Iris pigment epithelial cell (primary cell): Measurements from ENCODE around the gene DTD1.
A peak's percentile ranks its signal among the peaks of the same experiment; 100 is the strongest.

ENCODE experiments used
- DNase-seq: peaks from one replicate; pipeline ENCODE4 v3.0.0-alpha.2; 2011; ENCODE audit warnings: low read depth

Gene DTD1

DNA sequence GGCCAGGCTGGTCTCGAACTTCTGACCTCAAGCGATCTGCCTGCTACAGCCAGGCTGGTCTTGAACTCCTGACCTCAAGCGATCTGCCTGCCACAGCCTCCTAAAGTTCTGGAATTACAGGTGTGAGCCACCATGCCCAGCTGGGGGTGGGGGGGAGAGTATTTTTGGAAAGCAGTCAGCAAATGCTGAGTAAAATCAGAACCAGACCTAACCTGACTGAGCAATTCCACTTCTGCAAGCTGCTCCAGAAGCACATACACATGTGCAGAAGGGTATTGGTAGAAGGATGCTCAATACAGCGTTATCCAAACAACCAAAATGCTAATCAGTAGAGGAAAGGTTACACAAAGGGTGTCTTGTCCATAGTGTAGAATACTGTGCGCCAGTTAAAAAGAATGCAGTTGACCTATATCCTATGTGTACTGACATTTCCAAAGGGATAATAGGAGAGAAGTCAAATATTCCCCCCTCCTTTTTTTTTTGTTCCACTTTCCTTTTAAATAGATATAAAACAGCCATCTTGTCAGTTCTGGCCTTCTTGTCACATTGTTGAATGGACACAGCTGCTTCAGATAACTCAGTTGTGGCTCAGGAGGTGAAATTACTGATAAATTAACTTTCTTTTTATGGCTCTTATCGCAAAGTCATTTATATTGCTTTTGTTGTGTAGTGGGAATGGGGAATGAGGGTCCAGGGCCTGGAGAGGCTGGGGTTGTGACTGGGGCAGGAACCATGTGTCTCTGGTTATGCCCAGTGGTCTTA is 74.6 kb downstream of the DTD1 start:
- no peak for DNase-seq

DNA sequence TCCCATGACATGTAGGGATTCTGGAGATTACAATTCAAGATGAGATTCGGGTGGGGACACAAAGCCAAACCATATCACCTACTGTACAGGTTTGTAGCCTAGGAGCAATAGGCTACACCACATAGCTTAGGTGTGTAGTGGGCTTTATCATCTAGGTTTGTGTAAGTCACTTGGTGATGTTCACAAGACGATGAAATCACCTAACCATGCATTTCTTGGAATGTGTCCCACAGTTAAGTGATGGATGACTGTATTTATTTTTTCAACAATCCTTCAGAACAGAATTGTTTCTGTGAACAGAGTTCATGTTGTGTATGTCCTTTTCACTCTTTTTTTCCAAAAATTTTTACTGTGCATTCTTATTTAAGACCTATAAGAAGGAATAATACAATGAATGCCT is 76.1 kb downstream of the DTD1 start:
- peak; percentile 48 for DNase-seq

DNA sequence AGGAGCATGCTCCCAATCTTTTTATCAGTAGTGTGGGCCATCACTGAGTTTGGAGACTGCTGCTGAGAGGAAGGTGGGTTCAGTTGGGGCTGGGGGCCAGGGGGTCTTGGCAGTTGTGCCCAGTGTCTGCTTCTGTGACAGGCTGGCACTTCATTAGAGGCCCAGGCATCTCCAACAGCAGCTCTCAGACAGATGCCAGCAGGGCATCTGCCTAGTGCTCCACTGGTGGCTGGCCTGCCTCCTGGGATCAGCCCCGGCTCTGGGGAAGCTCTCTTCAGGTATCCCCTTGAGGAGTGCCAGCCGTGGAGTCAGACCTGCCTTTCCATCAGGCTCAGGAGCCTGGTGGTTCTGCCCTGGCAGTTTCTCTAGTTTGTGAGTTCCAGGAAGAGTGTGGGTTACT is 77.3 kb downstream of the DTD1 start:
- DNase-seq, result no peak

GRCh38 chr20:18666803-18667415 is 79.1 kb downstream of the DTD1 start:
- no peak for DNase-seq

GRCh38 chr20:18669241-18670019 is 81.6 kb downstream of the DTD1 start:
- peak; percentile 15 for DNase-seq

DNA sequence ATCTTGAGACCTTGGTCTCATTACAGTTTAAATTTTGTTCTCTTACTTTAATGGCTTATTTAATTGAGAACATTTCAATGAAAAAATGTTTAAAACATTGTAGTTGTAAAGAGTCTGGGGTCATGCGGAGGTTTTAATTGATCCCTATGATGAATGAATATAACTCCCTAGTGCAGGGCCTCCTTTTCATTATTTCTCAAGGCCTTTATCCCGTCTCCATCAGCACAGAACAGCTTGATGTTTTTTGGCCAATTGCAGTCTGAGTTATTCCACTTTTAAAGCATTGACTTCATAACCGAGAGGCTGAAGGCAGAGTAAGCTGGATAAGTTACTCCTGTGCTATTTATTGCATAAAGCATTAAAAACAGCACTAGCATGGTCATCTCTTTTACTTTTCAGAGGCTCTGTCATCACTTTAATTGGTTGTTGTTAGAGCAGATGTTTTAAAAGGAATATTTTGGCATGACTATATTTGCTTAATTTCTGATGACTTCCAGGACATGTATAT is 83.4 kb downstream of the DTD1 start:
- DNase-seq, result no peak

DNA sequence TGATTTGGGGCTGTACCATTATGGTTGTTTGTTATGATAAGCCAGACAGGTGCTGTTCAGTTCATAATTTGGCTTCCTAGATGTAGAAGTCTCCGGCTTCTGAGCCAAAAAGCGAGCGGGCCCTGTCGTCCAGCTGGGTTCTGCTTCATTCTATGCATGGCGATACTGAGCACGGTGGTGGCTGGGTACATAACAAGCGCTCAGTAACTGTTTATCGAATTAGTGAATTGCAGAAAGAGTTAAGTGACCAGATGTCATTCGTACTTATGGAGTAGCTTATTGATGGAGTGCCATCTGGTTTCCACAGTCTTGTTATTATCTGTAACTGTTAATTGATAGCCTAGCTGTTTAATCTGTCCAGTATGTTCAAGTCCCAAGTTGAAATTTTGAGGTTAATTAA is 85.0 kb downstream of the DTD1 start:
- DNase-seq, result no peak

DNA sequence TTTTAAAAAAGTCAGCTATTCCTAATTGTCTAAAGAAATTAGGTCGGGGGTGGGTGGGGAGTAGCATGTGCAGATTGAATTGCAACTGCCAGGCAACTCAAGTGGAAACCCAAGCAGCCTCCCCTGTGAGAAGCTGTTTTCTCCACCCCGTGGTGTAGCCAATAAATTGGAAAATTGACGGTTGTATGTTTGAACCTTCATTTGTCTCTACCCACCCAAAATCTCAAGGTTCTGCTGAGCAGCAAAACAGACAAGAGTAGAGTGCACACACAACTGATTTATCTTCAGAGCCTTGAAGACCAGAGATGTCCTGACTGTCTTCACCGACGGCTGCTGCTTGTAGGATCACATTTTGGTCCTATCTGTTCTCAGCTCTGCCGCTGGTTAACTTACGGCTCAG is 88.5 kb downstream of the DTD1 start:
- no peak for DNase-seq

- no peak for DNase-seq
Measured at GRCh38 chr20:18677126-18677525, 89.3 kb downstream of the DTD1 start.

DNA sequence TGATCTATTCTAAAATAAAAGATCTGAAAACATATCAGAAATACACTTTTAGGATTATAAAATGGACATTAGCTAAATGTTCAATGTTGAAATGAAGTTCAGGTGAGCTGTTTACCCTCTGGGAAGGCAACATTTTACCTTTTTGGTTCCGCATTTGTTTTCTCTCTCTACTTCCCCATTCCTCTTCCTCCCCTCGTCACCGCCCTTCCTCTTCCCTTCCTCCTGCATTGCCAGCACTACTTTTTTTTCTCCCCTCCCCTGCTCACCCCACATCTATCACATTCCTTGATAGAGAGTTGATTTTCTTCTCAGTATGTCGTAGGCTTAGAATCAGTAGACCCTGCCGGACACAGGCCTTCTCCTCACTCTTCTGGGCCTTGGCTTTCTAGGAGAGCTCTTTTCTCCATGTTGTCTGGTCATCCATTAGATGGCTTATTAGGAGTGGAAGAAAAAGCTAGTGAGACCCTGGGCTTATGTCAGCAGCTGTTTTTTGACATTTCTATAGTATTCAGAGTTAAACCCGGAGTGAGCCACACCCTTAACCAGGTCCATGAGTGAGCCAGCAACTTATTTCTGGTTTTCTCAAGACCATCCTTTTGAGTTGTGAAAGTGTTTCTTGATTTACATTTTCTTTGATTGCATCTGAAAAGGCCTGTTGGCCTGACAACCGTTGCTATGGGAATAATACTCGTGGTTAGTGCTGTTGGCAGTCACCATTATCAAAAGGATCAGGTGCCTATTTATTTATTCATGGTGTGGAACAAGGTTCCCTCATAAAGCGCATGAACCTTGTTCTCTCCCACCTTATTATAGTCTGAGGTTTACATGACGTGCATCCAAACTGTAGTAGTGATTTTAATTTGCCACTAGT is 90.9 kb downstream of the DTD1 start:
- peak; percentile 47 for DNase-seq

DNA sequence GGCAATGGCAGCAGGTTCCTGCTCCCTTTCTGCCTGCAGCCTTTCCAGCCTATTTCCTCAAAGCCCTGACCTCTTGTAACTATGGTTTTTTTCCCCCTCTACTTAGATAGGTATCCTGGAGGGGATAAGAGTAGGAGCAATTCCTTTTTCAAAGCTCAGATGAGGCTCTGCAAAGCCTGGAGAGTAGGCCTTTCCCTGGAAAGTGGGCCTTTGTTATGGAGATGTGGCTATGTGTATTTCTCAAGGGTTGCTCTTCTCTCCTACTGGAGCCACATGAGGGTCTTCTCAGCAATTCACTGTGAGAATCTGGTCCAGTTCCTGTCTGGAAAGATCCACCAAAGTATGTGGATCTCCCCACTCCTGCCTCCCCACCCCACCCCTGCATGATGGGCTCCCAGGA is 96.0 kb downstream of the DTD1 start:
- DNase-seq, result no peak

DNA sequence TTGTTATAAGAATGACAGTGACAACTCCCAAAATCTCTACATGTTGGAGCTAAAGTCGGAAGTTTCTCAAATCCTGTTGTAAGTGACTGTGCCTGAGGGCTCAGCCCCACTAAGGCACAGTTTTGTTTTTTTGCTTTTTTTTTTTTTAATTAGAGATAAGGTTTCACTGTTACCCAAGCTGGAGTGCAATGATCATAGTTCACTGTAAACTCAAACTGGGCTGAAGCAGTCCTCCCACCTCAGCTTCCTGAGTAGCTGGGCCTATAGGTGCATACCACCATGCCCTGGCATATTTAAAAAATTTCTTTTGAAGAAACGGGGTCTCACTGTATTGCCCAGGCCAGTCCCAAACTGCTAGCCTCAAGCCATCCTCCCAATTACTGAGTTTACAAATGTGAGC is 96.9 kb downstream of the DTD1 start:
- no peak for DNase-seq

DNA sequence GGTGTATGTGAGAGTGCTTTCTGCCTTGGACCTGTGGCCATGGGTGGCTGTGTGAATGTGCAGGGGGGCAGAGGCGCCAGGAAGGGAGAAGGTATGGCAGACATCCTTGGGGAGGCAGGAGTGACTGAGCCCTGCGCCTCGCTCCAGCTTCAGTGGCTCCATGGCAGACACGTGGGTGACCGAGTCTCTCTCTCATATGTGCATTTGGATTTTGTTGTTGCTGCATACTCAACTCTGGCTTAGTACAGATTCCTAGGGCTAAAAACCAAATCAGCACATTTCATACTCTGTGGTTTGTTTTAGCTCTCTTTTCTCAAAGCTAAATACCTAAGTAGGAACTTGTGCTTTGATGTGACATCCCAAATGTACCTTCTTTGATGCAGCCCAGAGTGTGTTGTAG is 97.6 kb downstream of the DTD1 start:
- DNase-seq, result no peak

GRCh38 chr20:18686696-18687095 is 98.8 kb downstream of the DTD1 start:
- no peak for DNase-seq

DNA sequence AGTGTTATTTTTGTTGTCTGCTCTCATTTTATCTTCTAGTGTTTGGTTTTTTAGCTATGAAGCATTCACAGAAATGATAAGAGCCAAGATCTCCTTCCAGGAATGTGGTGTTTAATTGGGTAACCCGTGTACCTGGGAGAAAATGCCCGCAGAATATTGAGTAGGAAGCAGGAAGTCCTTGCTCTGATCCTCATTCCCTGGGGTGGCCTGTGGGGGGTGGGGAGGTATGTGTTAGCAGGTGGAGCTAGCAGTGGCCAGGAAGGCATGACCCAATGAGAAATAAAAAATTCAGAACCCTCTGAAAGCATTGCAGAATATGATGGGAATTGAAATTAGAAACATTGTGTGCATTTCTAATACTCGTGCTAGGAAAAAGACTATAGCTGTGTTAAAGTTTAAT is 100.8 kb downstream of the DTD1 start:
- no peak for DNase-seq

DNA sequence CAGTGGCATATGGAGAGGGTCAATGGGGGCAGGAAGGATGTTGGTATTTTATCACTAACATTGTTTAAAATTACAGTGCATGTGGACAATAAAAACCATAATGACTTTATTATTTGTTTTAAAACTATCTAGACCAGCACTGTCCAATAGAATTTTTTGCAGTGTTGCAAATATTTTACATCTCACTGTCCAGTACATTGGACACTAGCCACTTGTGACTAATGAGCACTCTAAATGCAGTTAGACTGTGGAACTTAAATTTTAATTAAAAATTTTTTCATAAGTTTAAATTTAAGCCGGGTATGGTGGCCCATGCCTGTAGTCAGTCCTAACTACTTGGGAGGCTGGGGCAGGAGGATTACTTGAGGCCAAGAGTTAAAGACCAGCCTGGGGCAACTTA is 101.7 kb downstream of the DTD1 start:
- DNase-seq, result no peak

DNA sequence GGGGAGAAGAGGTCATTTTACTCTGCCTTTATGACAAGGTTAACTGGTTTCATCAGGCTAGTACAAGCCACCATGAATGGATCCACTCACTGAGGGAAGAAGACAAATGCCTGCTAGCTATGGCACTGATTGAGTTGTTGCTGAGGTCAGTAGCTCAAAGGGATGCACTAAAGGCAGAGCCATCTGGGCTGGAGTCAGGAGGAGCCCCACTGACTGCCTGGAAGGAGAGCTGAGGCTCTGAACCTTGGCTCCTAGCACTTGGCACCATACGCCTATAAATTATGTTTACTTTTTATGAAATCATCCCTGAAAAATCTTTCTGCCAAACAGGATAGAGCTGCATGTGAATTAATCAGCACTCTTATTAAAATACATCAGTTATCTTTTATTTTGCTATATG is 104.6 kb downstream of the DTD1 start:
- no peak for DNase-seq

DNA sequence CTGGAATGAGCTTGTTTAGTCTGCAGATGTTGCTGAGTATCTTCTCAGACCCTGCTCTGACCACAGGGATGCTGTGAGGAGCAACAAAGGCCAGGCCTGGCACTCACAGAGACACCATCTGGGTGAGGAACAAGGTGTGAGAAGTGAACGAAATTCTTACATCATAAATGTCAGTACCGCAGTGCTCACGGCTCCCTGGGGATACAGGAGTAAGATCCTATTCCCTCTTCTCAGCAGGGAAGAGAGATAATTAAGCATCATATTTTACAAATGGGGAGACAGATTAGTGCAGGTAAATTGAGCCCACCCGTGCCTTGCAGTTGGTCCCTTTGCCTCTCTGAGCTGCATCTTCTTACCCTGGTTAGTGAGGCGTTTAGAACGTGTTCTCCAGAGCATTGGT is 106.2 kb downstream of the DTD1 start:
- DNase-seq, result no peak

DNA sequence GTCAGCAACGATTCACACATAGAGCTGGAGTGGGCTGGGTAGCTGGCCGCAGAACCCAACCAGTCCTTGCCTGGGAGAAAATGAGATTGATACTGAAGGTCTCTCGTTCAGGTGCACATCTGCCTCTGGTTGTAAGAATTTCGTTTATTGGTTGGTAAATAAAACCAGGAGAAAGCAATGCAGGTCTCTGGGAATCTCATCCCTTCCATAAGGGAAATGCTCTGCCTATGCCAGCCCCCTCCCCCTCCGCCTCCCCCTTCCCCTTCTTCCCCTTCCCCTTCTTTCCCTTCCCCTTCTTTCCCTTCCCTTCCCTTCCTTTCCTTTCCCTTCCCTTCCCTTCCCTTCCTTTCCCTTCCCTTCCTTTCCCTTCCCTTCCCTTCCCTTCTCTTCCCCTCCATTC is 107.3 kb downstream of the DTD1 start:
- DNase-seq, result no peak

DNA sequence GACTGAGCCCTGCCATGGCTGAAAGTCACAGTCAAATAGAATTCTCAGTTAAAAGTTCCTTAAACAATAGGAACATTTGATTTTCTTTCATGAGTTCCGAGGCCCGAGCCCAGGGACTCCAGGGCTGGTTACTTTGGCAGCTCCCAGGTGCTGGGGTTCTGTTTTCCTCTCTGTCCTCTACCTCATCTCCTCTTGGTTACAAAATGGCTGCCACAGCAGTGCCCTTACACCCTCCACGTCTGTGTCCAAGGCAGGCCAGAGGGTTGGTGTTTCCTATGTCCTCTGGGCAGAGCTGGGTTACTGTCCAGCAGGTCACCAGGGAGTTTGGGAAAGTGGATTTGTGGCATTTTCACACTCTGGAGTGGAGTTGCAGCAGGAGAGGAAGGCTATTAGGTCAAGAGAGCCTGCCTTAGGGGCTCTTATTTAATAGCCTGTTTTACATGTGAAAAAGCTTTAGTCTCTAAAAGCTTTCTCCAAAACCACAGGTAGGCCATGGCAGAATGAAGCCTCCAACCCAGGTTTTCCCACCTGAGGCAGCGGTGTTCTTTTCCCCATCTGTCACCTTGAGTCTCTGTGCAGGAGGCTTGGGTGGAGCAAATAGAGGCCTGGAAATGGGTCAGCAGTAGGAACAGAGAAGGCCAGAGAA is 111.0 kb downstream of the DTD1 start:
- DNase-seq, result no peak

DNA sequence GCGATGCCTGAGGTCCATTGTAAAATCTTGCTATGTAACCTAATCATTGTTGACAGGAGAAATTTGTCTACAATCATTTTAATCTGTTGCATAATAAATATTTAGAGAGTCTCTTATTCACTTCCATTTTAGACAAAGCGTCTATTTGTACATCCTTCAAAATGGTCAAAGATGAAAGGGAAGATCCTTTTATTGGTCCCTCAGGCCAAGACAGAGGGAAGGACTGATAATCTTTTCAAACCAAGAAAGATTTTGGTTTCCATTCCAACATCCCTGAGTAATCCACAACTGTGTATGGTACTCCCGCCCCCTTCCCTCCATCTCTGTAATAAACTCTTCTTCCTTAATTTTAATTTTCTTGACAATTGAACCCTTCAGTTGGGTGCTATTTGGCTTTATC is 114.1 kb downstream of the DTD1 start:
- no peak for DNase-seq

GRCh38 chr20:18702736-18703135 is 114.9 kb downstream of the DTD1 start:
- DNase-seq, result no peak
